GM12878 (cell line): Measurements from ENCODE around the gene TCERG1L. TPM values are rescaled to one million over a fixed set of nuclear protein-coding genes. Genes with fewer than 3 reads are reported as not detected.

Experiments used
- ATAC-seq: fragments of 200-7000 bp; cut with Tn5 transposase; 3 replicates; pipeline ENCODE4 v1.9.1; 2020; ENCODE audit warnings: mild to moderate bottlenecking, moderate library complexity
- BruUV-seq: library from RNA; stranded (reverse); fragments of 400-500 nt; replicated peaks from 2 replicates; lab custom pipeline; 2021; lab: Mats Ljungman, UMichigan
- CTCF ChIA-PET: fragments of 300-600 bp; sonication (Branson Sonifier 250); formaldehyde crosslinking; extraction: SDS; loops from one replicate; lab custom pipeline; 2021; ENCODE audit warnings: inconsistent platforms; lab: Yijun Ruan, JAX
- POLR2A ChIA-PET: fragments of 350-600 bp; formaldehyde crosslinking; extraction: SDS; loops from one replicate; lab custom pipeline; 2021; ENCODE audit warnings: inconsistent platforms; lab: Charles Lee
- RAD21 ChIA-PET: fragments of 300-600 bp; sonication (Branson Sonifier 250); formaldehyde crosslinking; loops from one replicate; lab custom pipeline; 2023; ENCODE audit warnings: antibody characterized with exemption; ENCODE audit not compliant: unreplicated experiment; lab: Charles Lee
- SMC1A ChIA-PET: fragments of 300-600 bp; sonication (Branson Sonifier 250); formaldehyde crosslinking; loops from one replicate; lab custom pipeline; 2023; ENCODE audit not compliant: unreplicated experiment, uncharacterized antibody; lab: Charles Lee
- DNase-seq: peaks from one replicate; pipeline ENCODE4 v3.0.0-alpha.2; 2011; ENCODE audit warnings: low read depth, low spot score
- FAIRE-seq: peaks from 3 replicates; lab custom pipeline; 2011; peaks lifted over from hg19 to GRCh38; lab: Jason Lieb, UNC
- H2AFZ ChIP-seq: 2 replicates; pipeline ENCODE4 v1.6.0; 2011; ENCODE audit warnings: low read depth, low read length, control low read depth; ENCODE audit not compliant: control insufficient read depth
- H3K27ac ChIP-seq: 2 replicates; pipeline ENCODE4 v1.5.1; 2011; ENCODE audit warnings: control low read depth; ENCODE audit not compliant: control insufficient read depth, insufficient read depth
- H3K27me3 ChIP-seq, 2 experiments: replicated peaks in 1 of 2; 2 replicates each; pipeline versions ENCODE4 v1.6.0 to v1.6.1; 2011; ENCODE audit warnings: low read length in 1 of 2; ENCODE audit not compliant: control insufficient read depth in 2 of 2, insufficient read depth in 2 of 2
- H3K36me3 ChIP-seq, 2 experiments: 2 replicates each; pipeline ENCODE4 v1.5.1; 2011; ENCODE audit warnings: low read length in 1 of 2; ENCODE audit not compliant: control insufficient read depth in 2 of 2, insufficient read depth in 2 of 2
- H3K4me1 ChIP-seq: 2 replicates; pipeline ENCODE4 v1.6.1; 2011; ENCODE audit warnings: mild to moderate bottlenecking, low read length, moderate library complexity, mixed read lengths; ENCODE audit not compliant: control insufficient read depth, insufficient read depth
- H3K4me2 ChIP-seq: 2 replicates; pipeline ENCODE4 v1.6.0; 2011; ENCODE audit warnings: control low read depth; ENCODE audit not compliant: control insufficient read depth, insufficient read depth
- H3K4me3 ChIP-seq: fragments of 200-600 bp; sonication (generic); 2 replicates; pipeline ENCODE4 v1.5.1; 2016
- H3K79me2 ChIP-seq: 2 replicates; pipeline ENCODE4 v1.6.0; 2011; ENCODE audit warnings: low read length; ENCODE audit not compliant: control insufficient read depth, insufficient read depth
- H3K9ac ChIP-seq: 2 replicates; pipeline ENCODE4 v1.8.0; 2011; ENCODE audit warnings: low read length, control low read depth, mixed read lengths; ENCODE audit not compliant: control insufficient read depth, insufficient read depth
- H3K9me3 ChIP-seq: replicated peaks from 3 replicates; pipeline ENCODE4 v1.5.1; 2011; ENCODE audit warnings: mild to moderate bottlenecking, low read length; ENCODE audit not compliant: control insufficient read depth, insufficient read depth
- H4K20me1 ChIP-seq: 2 replicates; pipeline ENCODE4 v1.6.0; 2011; ENCODE audit not compliant: control insufficient read depth, insufficient read depth
- BCL11A ChIP-seq: IDR thresholded peaks from 2 replicates; pipeline ENCODE4 v1.6.1; 2011; ENCODE audit warnings: low read depth, low read length
- ESRRA ChIP-seq: IDR thresholded peaks from 2 replicates; pipeline ENCODE4 v1.6.1; 2012; ENCODE audit warnings: mild to moderate bottlenecking, low read length, improper control_type of control experiment
- GATAD2B ChIP-seq: fragments of 450-650 bp; conservative IDR thresholded peaks from 2 replicates; pipeline ENCODE4 v1.6.1; 2017; ENCODE audit warnings: low read depth, mild to moderate bottlenecking, moderate library complexity
- IKZF1 ChIP-seq: fragments of 450-650 bp; conservative IDR thresholded peaks from 2 replicates; pipeline ENCODE4 v1.6.1; 2017; ENCODE audit warnings: antibody characterized with exemption, mild to moderate bottlenecking
- JUND ChIP-seq: IDR thresholded peaks from 2 replicates; pipeline ENCODE4 v1.6.1; 2012; ENCODE audit warnings: low read depth, mild to moderate bottlenecking, low read length, improper control_type of control experiment, moderate library complexity
- NFYB ChIP-seq: IDR thresholded peaks from 2 replicates; pipeline ENCODE4 v1.6.1; 2011; ENCODE audit warnings: low read depth, mild to moderate bottlenecking, low read length, improper control_type of control experiment, moderate library complexity; ENCODE audit not compliant: insufficient read depth
- NR2C1 ChIP-seq: fragments of 450-650 bp; IDR thresholded peaks from 2 replicates; pipeline ENCODE4 v1.6.1; 2017; ENCODE audit warnings: antibody characterized with exemption, mild to moderate bottlenecking, moderate library complexity
- SIX5 ChIP-seq: IDR thresholded peaks from 2 replicates; pipeline ENCODE4 v1.6.1; 2011; ENCODE audit warnings: mild to moderate bottlenecking, low read depth, low read length, moderate library complexity; ENCODE audit not compliant: severe bottlenecking
- STAT3 ChIP-seq: IDR thresholded peaks from 2 replicates; pipeline ENCODE4 v1.6.1; 2011; ENCODE audit warnings: low read depth, low read length, improper control_type of control experiment
- WGBS: methylation state at CpG from one replicate; pipeline ENCODE4 v1.1.6; 2016; ENCODE audit warnings: low lambda C conversion rate; ENCODE audit not compliant: insufficient replicate concordance, insufficient coverage; ENCODE audit errors: missing lambda C conversion rate; 5-methylcytosine and 5-hydroxymethylcytosine counted together
- in situ Hi-C: fragments of 300-500 bp; cut with MboI; formaldehyde crosslinking; loops from 9 replicates; pipeline ENCODE4 v1.14.3; 2018; ENCODE audit warnings: mixed read lengths
- intact Hi-C: fragments of 100-400 bp; cut with micrococcal nuclease; formaldehyde crosslinking; loops from one replicate; pipeline ENCODE4 v1.14.2; 2022; ENCODE audit not compliant: unreplicated experiment
- polyA plus RNA-seq, 11 experiments: library from polyadenylated mRNA; depleted of rRNA in 4 of 11; unstranded in 6 of 11; stranded (reverse) in 5 of 11; fragments of >200 nt; fragmentation: Nextera tagmentation in 4 of 11; fragmentation: Illumina TruSeq in 1 of 11; extraction: Ambion mirVana in 4 of 11; extraction: Trizol in 1 of 11; gene quantifications; 1 replicate in 1 of 11; 2 replicates in 10 of 11; pipeline versions ENCODE4 v1.2.1 to v1.2.3, GENCODE V29; 2011 to 2016; ENCODE audit warnings: inconsistent platforms in 2 of 11, missing spikeins in 2 of 11, low read depth in 1 of 11
- total RNA-seq, 4 experiments: library from RNA; depleted of rRNA in 3 of 4; stranded (reverse); fragments of >200 nt in 3 of 4; fragmentation: Illumina TruSeq in 1 of 4; extraction: Trizol in 1 of 4; gene quantifications; 2 replicates each; pipeline versions ENCODE4 v1.2.1 to v1.2.3, GENCODE V29; 2013 to 2021
- TF ChIP-seq, protein P1 (sequence below): fragments of 450-650 bp; IDR thresholded peaks from 2 replicates; pipeline ENCODE4 v1.6.1; 2017; ENCODE audit warnings: low read depth, mild to moderate bottlenecking, moderate library complexity
- TF ChIP-seq, protein P2 (sequence below): fragments of 450-650 bp; IDR thresholded peaks from 2 replicates; pipeline ENCODE4 v1.6.1; 2017; ENCODE audit warnings: mild to moderate bottlenecking, moderate library complexity
- TF ChIP-seq, protein P3 (sequence below): IDR thresholded peaks from 2 replicates; pipeline ENCODE4 v1.6.1; 2011; ENCODE audit warnings: low read depth, mild to moderate bottlenecking, low read length, moderate library complexity, borderline replicate concordance; ENCODE audit errors: extremely low read depth
- TF ChIP-seq, protein P4 (sequence below): IDR thresholded peaks from 2 replicates; pipeline ENCODE4 v1.6.1; 2012; ENCODE audit warnings: low read length, inconsistent platforms
- TF ChIP-seq, protein P5 (sequence below): fragments of 450-650 bp; IDR thresholded peaks from 2 replicates; pipeline ENCODE4 v1.6.1; 2016; ENCODE audit warnings: mild to moderate bottlenecking
- TF ChIP-seq, protein P6 (sequence below): IDR thresholded peaks from 2 replicates; pipeline ENCODE4 v1.6.1; 2011; ENCODE audit warnings: borderline replicate concordance, low read depth, mild to moderate bottlenecking, moderate library complexity, mixed read lengths, low read length; ENCODE audit not compliant: insufficient read depth; ENCODE audit errors: extremely low read length

The TCERG1L gene
- total and polyA plus RNA-seq, 10 of the 15 experiments (the other 5 are each of a cell fraction or from before 2014, with no cell fraction given), result not detected

DNA sequence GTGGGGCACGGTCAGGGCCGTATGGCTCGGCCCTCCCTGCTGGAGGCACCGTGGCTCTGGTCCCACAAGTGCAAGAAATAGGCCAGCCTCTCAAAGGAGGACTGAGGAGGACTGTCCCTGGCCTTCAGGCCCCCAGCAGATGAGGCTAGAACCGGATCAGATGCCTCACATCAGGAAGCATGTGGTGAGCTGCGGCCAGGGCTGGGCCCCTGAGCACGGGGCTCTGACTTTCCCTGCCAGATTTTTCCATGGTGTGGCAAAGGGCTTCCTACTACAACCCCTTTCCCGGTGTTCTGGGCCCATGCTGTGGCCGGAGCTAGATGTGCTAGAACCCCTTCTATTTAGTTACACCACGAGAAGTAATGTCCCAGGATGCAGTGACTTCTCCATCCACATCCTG is 100.4 kb downstream of the TCERG1L start:
- CTCF ChIA-PET, result no interaction called here
- Histone ChIP-seq H3K79me2 (no peaks in the 10 kb centered on the region), H3K4me1 (no peaks in the 10 kb centered on the region), H3K9ac (no peak overlapping the region), H3K4me3 (no peak overlapping the region), H3K27ac (no peak overlapping the region), H3K4me2 (no peak overlapping the region), H4K20me1 (no peaks in the 10 kb centered on the region), H2AFZ (no peak overlapping the region), H3K36me3 (no peaks in the 10 kb centered on the region), H3K27me3 (no peaks in the 10 kb centered on the region; a peak in 1 of 4 replicates), H3K9me3 (no peaks in the 10 kb centered on the region; the same call in 2 of the 3 replicates)
- under 1% methylated on average over 10 of the region's 10 CpGs for WGBS
- ATAC-seq (no peak), FAIRE-seq (no peak), DNase-seq (no peak)
- in situ Hi-C loops, result no loop called here
- POLR2A ChIA-PET, result no interaction called here
- RAD21 ChIA-PET, result no interaction called here
- intact Hi-C loops, result no loop called here
- SMC1A ChIA-PET, result no interaction called here
- no TSS peak for BruUV-seq
- TF ChIP-seq, protein P1, sequence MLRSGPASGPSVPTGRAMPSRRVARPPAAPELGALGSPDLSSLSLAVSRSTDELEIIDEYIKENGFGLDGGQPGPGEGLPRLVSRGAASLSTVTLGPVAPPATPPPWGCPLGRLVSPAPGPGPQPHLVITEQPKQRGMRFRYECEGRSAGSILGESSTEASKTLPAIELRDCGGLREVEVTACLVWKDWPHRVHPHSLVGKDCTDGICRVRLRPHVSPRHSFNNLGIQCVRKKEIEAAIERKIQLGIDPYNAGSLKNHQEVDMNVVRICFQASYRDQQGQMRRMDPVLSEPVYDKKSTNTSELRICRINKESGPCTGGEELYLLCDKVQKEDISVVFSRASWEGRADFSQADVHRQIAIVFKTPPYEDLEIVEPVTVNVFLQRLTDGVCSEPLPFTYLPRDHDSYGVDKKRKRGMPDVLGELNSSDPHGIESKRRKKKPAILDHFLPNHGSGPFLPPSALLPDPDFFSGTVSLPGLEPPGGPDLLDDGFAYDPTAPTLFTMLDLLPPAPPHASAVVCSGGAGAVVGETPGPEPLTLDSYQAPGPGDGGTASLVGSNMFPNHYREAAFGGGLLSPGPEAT, result no peak
- TF ChIP-seq, protein P2, sequence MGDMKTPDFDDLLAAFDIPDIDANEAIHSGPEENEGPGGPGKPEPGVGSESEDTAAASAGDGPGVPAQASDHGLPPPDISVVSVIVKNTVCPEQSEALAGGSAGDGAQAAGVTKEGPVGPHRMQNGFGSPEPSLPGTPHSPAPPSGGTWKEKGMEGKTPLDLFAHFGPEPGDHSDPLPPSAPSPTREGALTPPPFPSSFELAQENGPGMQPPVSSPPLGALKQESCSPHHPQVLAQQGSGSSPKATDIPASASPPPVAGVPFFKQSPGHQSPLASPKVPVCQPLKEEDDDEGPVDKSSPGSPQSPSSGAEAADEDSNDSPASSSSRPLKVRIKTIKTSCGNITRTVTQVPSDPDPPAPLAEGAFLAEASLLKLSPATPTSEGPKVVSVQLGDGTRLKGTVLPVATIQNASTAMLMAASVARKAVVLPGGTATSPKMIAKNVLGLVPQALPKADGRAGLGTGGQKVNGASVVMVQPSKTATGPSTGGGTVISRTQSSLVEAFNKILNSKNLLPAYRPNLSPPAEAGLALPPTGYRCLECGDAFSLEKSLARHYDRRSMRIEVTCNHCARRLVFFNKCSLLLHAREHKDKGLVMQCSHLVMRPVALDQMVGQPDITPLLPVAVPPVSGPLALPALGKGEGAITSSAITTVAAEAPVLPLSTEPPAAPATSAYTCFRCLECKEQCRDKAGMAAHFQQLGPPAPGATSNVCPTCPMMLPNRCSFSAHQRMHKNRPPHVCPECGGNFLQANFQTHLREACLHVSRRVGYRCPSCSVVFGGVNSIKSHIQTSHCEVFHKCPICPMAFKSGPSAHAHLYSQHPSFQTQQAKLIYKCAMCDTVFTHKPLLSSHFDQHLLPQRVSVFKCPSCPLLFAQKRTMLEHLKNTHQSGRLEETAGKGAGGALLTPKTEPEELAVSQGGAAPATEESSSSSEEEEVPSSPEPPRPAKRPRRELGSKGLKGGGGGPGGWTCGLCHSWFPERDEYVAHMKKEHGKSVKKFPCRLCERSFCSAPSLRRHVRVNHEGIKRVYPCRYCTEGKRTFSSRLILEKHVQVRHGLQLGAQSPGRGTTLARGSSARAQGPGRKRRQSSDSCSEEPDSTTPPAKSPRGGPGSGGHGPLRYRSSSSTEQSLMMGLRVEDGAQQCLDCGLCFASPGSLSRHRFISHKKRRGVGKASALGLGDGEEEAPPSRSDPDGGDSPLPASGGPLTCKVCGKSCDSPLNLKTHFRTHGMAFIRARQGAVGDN, result no peak
- no peak for TF ChIP-seq GATAD2B
- TF ChIP-seq, protein P3, sequence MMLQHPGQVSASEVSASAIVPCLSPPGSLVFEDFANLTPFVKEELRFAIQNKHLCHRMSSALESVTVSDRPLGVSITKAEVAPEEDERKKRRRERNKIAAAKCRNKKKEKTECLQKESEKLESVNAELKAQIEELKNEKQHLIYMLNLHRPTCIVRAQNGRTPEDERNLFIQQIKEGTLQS, result no peak
- TF ChIP-seq STAT3, result no peak
- no peak for TF ChIP-seq SIX5
- no peak for TF ChIP-seq BCL11A
- no peak for TF ChIP-seq NFYB
- no peak for TF ChIP-seq NR2C1
- TF ChIP-seq, protein P4, sequence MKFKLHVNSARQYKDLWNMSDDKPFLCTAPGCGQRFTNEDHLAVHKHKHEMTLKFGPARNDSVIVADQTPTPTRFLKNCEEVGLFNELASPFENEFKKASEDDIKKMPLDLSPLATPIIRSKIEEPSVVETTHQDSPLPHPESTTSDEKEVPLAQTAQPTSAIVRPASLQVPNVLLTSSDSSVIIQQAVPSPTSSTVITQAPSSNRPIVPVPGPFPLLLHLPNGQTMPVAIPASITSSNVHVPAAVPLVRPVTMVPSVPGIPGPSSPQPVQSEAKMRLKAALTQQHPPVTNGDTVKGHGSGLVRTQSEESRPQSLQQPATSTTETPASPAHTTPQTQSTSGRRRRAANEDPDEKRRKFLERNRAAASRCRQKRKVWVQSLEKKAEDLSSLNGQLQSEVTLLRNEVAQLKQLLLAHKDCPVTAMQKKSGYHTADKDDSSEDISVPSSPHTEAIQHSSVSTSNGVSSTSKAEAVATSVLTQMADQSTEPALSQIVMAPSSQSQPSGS, result no peak
- no peak for TF ChIP-seq JUND
- no peak for TF ChIP-seq ESRRA
- TF ChIP-seq IKZF1, result no peak
- TF ChIP-seq, protein P5, sequence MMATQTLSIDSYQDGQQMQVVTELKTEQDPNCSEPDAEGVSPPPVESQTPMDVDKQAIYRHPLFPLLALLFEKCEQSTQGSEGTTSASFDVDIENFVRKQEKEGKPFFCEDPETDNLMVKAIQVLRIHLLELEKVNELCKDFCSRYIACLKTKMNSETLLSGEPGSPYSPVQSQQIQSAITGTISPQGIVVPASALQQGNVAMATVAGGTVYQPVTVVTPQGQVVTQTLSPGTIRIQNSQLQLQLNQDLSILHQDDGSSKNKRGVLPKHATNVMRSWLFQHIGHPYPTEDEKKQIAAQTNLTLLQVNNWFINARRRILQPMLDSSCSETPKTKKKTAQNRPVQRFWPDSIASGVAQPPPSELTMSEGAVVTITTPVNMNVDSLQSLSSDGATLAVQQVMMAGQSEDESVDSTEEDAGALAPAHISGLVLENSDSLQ, result no peak
- TF ChIP-seq, protein P6, sequence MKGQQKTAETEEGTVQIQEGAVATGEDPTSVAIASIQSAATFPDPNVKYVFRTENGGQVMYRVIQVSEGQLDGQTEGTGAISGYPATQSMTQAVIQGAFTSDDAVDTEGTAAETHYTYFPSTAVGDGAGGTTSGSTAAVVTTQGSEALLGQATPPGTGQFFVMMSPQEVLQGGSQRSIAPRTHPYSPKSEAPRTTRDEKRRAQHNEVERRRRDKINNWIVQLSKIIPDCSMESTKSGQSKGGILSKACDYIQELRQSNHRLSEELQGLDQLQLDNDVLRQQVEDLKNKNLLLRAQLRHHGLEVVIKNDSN, result no peak
